OCI-LY1 (cell line): ENCODE data around the gene DLX4.

Experiments
- H2AFZ ChIP-seq: fragments of 200-600 bp; sonication (generic), shearing (Covaris generic); 2 replicates; pipeline ENCODE4 v1.6.0; 2014; ENCODE audit warnings: antibody characterized with exemption, mild to moderate bottlenecking, low read length
- H3F3A ChIP-seq: fragments of 200-600 bp; sonication (generic), shearing (Covaris generic); 2 replicates; pipeline ENCODE4 v1.6.0; 2014; ENCODE audit warnings: mild to moderate bottlenecking, antibody characterized with exemption, low read length, moderate library complexity; ENCODE audit not compliant: insufficient read depth
- H3K27ac ChIP-seq: fragments of 200-600 bp; sonication (generic); 2 replicates; pipeline ENCODE4 v1.5.1; 2014; ENCODE audit warnings: low read length, mixed run types, mild to moderate bottlenecking, low read depth; ENCODE audit not compliant: poor library complexity, severe bottlenecking
- H3K27me3 ChIP-seq: fragments of 200-600 bp; sonication (generic); 2 replicates; pipeline ENCODE4 v1.6.0; 2014; ENCODE audit warnings: antibody characterized with exemption, mild to moderate bottlenecking, low read length, moderate library complexity; ENCODE audit not compliant: insufficient read depth
- H3K36me3 ChIP-seq: fragments of 200-600 bp; sonication (generic); 2 replicates; pipeline ENCODE4 v1.6.1; 2014; ENCODE audit warnings: mild to moderate bottlenecking, antibody characterized with exemption, low read length, moderate library complexity, mixed read lengths; ENCODE audit not compliant: insufficient read depth
- H3K4me1 ChIP-seq: fragments of 200-600 bp; sonication (generic); 2 replicates; pipeline ENCODE4 v1.5.1; 2014; ENCODE audit warnings: mild to moderate bottlenecking, low read length, moderate library complexity; ENCODE audit not compliant: insufficient read depth, severe bottlenecking
- H3K4me2 ChIP-seq: fragments of 200-600 bp; sonication (generic), shearing (Covaris generic); 2 replicates; pipeline ENCODE4 v1.6.1; 2014; ENCODE audit warnings: low read length
- H3K4me3 ChIP-seq: fragments of 200-600 bp; sonication (generic); 2 replicates; pipeline ENCODE4 v1.5.1; 2014; ENCODE audit warnings: low read length, low read depth, mild to moderate bottlenecking, mixed read lengths; ENCODE audit not compliant: poor library complexity, severe bottlenecking
- H3K79me2 ChIP-seq: fragments of 200-600 bp; shearing (Covaris generic); 2 replicates; pipeline ENCODE4 v1.6.1; 2016; ENCODE audit warnings: mixed run types, low read length, mixed read lengths; ENCODE audit not compliant: insufficient read depth
- H3K9ac ChIP-seq: fragments of 200-600 bp; sonication (generic), shearing (Covaris generic); 2 replicates; pipeline ENCODE4 v1.6.1; 2014; ENCODE audit warnings: mild to moderate bottlenecking, low read length, mixed read lengths
- H3K9me2 ChIP-seq: fragments of 200-600 bp; sonication (generic), shearing (Covaris generic); 2 replicates; pipeline ENCODE4 v1.6.1; 2014; ENCODE audit warnings: low read depth, mild to moderate bottlenecking, low read length, mixed read lengths
- H3K9me3 ChIP-seq: fragments of 200-600 bp; shearing (Covaris generic); 2 replicates; pipeline ENCODE4 v1.6.1; 2014; ENCODE audit warnings: low read length, mixed read lengths
- H4K20me1 ChIP-seq: fragments of 200-600 bp; sonication (generic), shearing (Covaris generic); 2 replicates; pipeline ENCODE4 v1.6.0; 2016; ENCODE audit warnings: mild to moderate bottlenecking, low read length; ENCODE audit not compliant: insufficient read depth
- CTCF ChIP-seq: fragments of 200-600 bp; sonication (generic), shearing (Covaris generic); IDR thresholded peaks from 2 replicates; pipeline ENCODE4 v1.5.1; 2017; ENCODE audit warnings: mild to moderate bottlenecking, antibody characterized with exemption, low read length, moderate library complexity, mixed read lengths
- EZH2 ChIP-seq: fragments of 200-600 bp; sonication (generic), shearing (Covaris generic); IDR thresholded peaks from 2 replicates; pipeline ENCODE4 v1.8.0; 2017; ENCODE audit warnings: borderline replicate concordance, mixed run types, mild to moderate bottlenecking, antibody characterized with exemption, low read length, moderate library complexity, mixed read lengths

The DLX4 gene, protein sequence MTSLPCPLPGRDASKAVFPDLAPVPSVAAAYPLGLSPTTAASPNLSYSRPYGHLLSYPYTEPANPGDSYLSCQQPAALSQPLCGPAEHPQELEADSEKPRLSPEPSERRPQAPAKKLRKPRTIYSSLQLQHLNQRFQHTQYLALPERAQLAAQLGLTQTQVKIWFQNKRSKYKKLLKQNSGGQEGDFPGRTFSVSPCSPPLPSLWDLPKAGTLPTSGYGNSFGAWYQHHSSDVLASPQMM

DNA sequence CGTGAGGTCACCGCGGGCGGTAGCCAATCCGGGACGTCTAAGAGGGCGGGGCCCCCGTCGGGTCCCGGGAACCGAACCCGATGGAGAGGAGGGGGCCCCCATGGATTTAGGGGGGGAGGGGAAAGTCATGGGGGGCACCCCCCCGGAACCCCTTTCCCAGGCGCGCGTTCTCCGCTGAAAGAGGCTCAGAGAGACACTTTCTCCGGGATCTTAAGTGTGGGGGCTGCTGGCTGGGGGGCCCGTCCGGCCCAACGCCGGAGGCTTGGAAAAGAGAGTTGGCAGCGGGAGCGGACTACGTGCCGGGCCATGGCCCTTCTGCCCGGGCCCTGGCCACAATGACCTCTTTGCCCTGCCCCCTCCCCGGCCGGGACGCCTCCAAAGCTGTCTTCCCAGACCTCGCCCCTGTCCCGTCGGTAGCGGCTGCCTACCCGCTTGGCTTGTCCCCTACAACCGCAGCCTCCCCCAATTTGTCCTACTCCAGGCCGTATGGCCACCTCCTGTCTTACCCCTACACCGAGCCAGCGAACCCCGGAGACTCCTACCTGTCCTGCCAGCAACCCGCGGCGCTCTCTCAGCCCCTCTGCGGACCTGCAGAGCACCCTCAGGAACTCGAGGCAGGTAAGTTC, at the start of gene DLX4:
Gene DLX4 (plus strand): TSS at position 57 of the 626 bp plus-strand sequence. CDS start 279 bp downstream, at position 336.
- H3K36me3 ChIP-seq, result no peaks in the 10 kb centered on the region
- peak within 1 kb of the TSS; percentile 78 for H3K9ac ChIP-seq
- TF ChIP-seq EZH2, result no peak
- TF ChIP-seq CTCF, result no peak
- H3F3A ChIP-seq, result no peaks in the 10 kb centered on the region; the same call in 1 of the 2 replicates
- no peaks in the 10 kb centered on the region for H3K9me2 ChIP-seq
- no peaks in the 10 kb centered on the region for H3K79me2 ChIP-seq
- peaks cover 9% of the 10 kb centered on the region; the same call in 1 of the 2 replicates for H3K27me3 ChIP-seq
- H3K4me3 ChIP-seq, result peak within 1 kb of the TSS; percentile 81
- peak within 1 kb of the TSS; percentile 97 for H3K4me2 ChIP-seq
- H3K9me3 ChIP-seq, result no peaks in the 10 kb centered on the region
- H4K20me1 ChIP-seq, result no peaks in the 10 kb centered on the region
- H3K4me1 ChIP-seq, result peaks cover 11% of the 10 kb centered on the region
- H2AFZ ChIP-seq, result peak within 1 kb of the TSS; percentile 24; the same call in 1 of the 2 replicates
- no peak within 1 kb of the TSS for H3K27ac ChIP-seq

DNA sequence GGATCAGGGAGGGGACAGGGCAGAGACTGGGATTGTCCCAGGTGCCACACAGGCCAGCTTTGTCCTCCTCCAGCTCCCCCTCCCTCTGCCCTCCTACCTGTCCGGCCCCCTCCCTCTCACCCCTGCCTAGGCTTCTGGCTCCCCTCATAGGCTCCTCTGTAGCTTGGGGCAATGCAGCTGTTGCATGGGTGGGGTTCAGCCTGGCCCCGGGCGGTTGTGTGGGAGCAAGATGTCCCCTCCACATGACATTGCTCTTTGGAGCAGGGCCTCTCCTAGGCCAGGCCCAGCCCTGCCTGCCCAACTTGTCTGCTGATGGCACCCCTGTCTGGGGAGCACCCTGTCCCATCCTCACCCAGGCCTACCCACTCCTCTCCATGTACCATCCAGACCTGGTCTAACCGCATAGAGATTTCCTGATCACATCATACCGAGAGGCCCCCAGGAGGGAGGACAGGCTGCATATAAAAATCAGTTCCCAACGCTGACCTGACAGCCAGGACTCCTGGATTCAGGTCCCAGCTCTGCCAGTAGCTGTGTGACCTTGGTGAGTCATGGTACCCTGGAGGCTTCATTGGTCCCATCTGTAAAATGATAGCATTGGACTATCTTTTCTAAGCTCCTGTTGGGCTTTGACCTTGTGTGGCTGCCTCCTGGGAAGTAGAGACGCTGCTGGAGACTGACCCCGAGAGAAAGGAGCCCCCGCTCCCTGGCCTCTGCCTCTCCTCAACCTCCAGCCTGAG, 48.8 kb upstream of the DLX4 start:
- Histone ChIP-seq H3F3A (no peaks in the 10 kb centered on the region), H3K4me1 (no peaks in the 10 kb centered on the region), H3K27ac (no peak overlapping the region), H3K36me3 (no peaks in the 10 kb centered on the region), H3K9ac (no peak overlapping the region), H4K20me1 (no peaks in the 10 kb centered on the region), H3K9me3 (no peaks in the 10 kb centered on the region), H3K9me2 (no peaks in the 10 kb centered on the region), H3K4me3 (no peak overlapping the region), H2AFZ (no peak overlapping the region), H3K27me3 (no peaks in the 10 kb centered on the region), H3K79me2 (no peaks in the 10 kb centered on the region), H3K4me2 (no peak overlapping the region)
- TF ChIP-seq CTCF (no peak), EZH2 (no peak)

- no peaks in the 10 kb centered on the region for H3K9me3 ChIP-seq
- H3K9me2 ChIP-seq, result no peaks in the 10 kb centered on the region
- no peak overlapping the region for H3K9ac ChIP-seq
- no peaks in the 10 kb centered on the region for H3F3A ChIP-seq
- H3K79me2 ChIP-seq, result no peaks in the 10 kb centered on the region
- H3K27me3 ChIP-seq, result no peaks in the 10 kb centered on the region
- no peak overlapping the region for H3K4me2 ChIP-seq
- no peak overlapping the region for H2AFZ ChIP-seq
- H3K27ac ChIP-seq, result no peak overlapping the region
- no peaks in the 10 kb centered on the region for H4K20me1 ChIP-seq
- no peaks in the 10 kb centered on the region for H3K36me3 ChIP-seq
- H3K4me1 ChIP-seq, result no peaks in the 10 kb centered on the region
- TF ChIP-seq EZH2 (no peak), CTCF (no peak)
- no peak overlapping the region for H3K4me3 ChIP-seq
These were observed 46.9 kb upstream of the DLX4 start for GRCh38 chr17:49922095-49922494.
